ENCODE data around the gene CRYGD.

The CRYGD gene

DNA sequence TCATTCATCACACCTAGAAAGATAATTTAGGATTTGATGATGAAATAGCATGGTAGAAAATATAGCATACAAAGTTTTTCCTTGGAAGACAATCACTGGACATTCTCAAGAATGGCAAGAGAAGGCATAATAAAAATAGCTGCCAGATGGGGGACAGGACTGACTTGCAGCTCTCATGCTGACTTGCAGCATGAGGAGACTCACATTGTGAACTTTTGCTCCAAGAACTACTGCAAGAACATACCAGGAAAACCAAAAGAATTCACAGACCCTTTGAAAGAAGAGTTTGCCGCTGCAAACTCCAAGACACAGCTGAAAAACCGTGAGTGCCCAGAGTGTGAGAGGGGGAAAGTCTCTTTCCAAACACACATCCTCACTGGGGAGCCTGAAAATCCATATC is 47.0 kb downstream of the CRYGD start:
- DNase-seq, result no peak

GRCh38 chr2:208074610-208075356 is 49.5 kb downstream of the CRYGD start:
- DNase-seq, result no peak

GRCh38 chr2:208072250-208072892 is 52.0 kb downstream of the CRYGD start:
- peak; percentile 53 for DNase-seq

Data from NCI-H1694 treated with DMSO at 0.1 percent for 48 hours (cell line).